HCT116 (cell line): Measurements from ENCODE around the gene PANK1. TPM values are rescaled to one million over a fixed set of nuclear protein-coding genes. Genes with fewer than 3 reads are reported as not detected.

Experiments
- ATAC-seq: fragments of 200-7000 bp; cut with Tn5 transposase; 2 replicates; pipeline ENCODE4 v1.9.1; 2020; ENCODE audit warnings: mild to moderate bottlenecking, moderate library complexity
- BruUV-seq: library from RNA; stranded (reverse); fragments of 400-500 nt; replicated peaks from 2 replicates; lab custom pipeline; 2021; lab: Mats Ljungman, UMichigan
- CTCF ChIA-PET: fragments of 300-600 bp; sonication (Branson Sonifier 250); formaldehyde crosslinking; loops from one replicate; lab custom pipeline; 2021; ENCODE audit warnings: antibody characterized with exemption; lab: Charles Lee
- POLR2A ChIA-PET: fragments of 300-600, 350-600 bp; sonication (Branson Sonifier 250); formaldehyde crosslinking; loops from one replicate; lab custom pipeline; 2021; ENCODE audit warnings: antibody characterized with exemption; lab: Charles Lee
- RAD21 ChIA-PET, 2 experiments: fragments of 300-600 bp; sonication (Branson Sonifier 250); formaldehyde crosslinking; loops; one replicate each; lab custom pipeline; 2023; ENCODE audit warnings: low total read pairs in 2 of 2; ENCODE audit not compliant: uncharacterized antibody in 2 of 2, unreplicated experiment in 2 of 2, low non-redundant PET in 1 of 2; lab: Charles Lee
- DNase-seq: peaks from one replicate; pipeline ENCODE4 v3.0.0-alpha.2; 2010; ENCODE audit warnings: low read depth, low spot score
- H2AFZ ChIP-seq: fragments of 200-600 bp; shearing (Covaris generic), sonication (generic); 2 replicates; pipeline ENCODE4 v1.6.1; 2017; ENCODE audit warnings: low read depth, mixed run types, mixed read lengths, antibody characterized with exemption, low read length; ENCODE audit not compliant: poor library complexity, severe bottlenecking
- H3K27ac ChIP-seq: 2 replicates; pipeline ENCODE4 v1.5.1; 2012; ENCODE audit warnings: low read depth, low read length
- H3K27me3 ChIP-seq: fragments of 200-600 bp; sonication (generic); 2 replicates; pipeline ENCODE4 v1.6.1; 2016; ENCODE audit warnings: mixed run types, low read length, mixed read lengths; ENCODE audit not compliant: insufficient read depth
- H3K36me3 ChIP-seq, 2 experiments: fragments of 200-500 bp in 1 of 2; fragments of 200-600 bp in 1 of 2; sonication (Bioruptor generic) in 1 of 2; sonication (generic) in 1 of 2; 2 replicates each; pipeline versions ENCODE4 v1.5.1 to v1.6.1; 2014 to 2016; ENCODE audit warnings: low read length in 2 of 2, inconsistent platforms in 1 of 2, mixed read lengths in 1 of 2, mixed run types in 1 of 2; ENCODE audit not compliant: insufficient read depth in 2 of 2, control insufficient read depth in 1 of 2
- H3K4me1 ChIP-seq, 2 experiments: fragments of 200-600 bp in 1 of 2; sonication (generic) in 1 of 2; 2 replicates each; pipeline versions ENCODE4 v1.5.1 to v1.6.1; 2012 to 2017; ENCODE audit warnings: low read length in 2 of 2, inconsistent platforms in 1 of 2, mild to moderate bottlenecking in 1 of 2, mixed read lengths in 1 of 2, mixed run types in 1 of 2, moderate library complexity in 1 of 2; ENCODE audit not compliant: insufficient read depth in 2 of 2, control insufficient read depth in 1 of 2
- H3K4me2 ChIP-seq: fragments of 200-600 bp; sonication (generic); 2 replicates; pipeline ENCODE4 v1.6.1; 2017; ENCODE audit warnings: mixed run types, low read length, mixed read lengths
- H3K4me3 ChIP-seq, 2 experiments: fragments of 200-600 bp in 1 of 2; sonication (generic) in 1 of 2; replicated peaks in 1 of 2; 2 replicates each; pipeline ENCODE4 v1.5.1; 2011 to 2016; ENCODE audit warnings: low read length in 2 of 2, control low read depth in 1 of 2, low read depth in 1 of 2, mild to moderate bottlenecking in 1 of 2, mixed read lengths in 1 of 2, mixed run types in 1 of 2
- H3K79me2 ChIP-seq: fragments of 200-600 bp; sonication (generic); 2 replicates; pipeline ENCODE4 v1.6.1; 2017; ENCODE audit warnings: mild to moderate bottlenecking, mixed run types, low read length, moderate library complexity, mixed read lengths; ENCODE audit not compliant: insufficient read depth
- H3K9ac ChIP-seq: fragments of 200-600 bp; sonication (generic); 2 replicates; pipeline ENCODE4 v1.6.1; 2016; ENCODE audit warnings: low read length, mixed read lengths
- H3K9me2 ChIP-seq: fragments of 200-600 bp; sonication (generic), shearing (Covaris generic); 2 replicates; pipeline ENCODE4 v1.6.1; 2017; ENCODE audit warnings: mixed run types, mild to moderate bottlenecking, moderate library complexity; ENCODE audit not compliant: insufficient read depth
- H3K9me3 ChIP-seq, 2 experiments: fragments of 200-500 bp in 1 of 2; fragments of 200-600 bp in 1 of 2; sonication (Bioruptor generic) in 1 of 2; sonication (generic) in 1 of 2; 2 replicates each; pipeline ENCODE4 v1.6.1; 2014 to 2017; ENCODE audit warnings: low read length in 2 of 2, mixed read lengths in 2 of 2, inconsistent platforms in 1 of 2, low read depth in 1 of 2, mild to moderate bottlenecking in 1 of 2, mixed run types in 1 of 2, moderate library complexity in 1 of 2; ENCODE audit not compliant: control insufficient read depth in 1 of 2, insufficient read depth in 1 of 2
- H4K20me1 ChIP-seq: fragments of 200-600 bp; sonication (generic), shearing (Covaris generic); 2 replicates; pipeline ENCODE4 v1.6.1; 2017; ENCODE audit warnings: mixed run types, mild to moderate bottlenecking, moderate library complexity; ENCODE audit not compliant: insufficient read depth
- CBX3 ChIP-seq: IDR thresholded peaks from 2 replicates; pipeline ENCODE4 v1.6.1; 2012; ENCODE audit warnings: low read depth
- EGR1 ChIP-seq: IDR thresholded peaks from 2 replicates; pipeline ENCODE4 v1.6.1; 2012; ENCODE audit warnings: low read depth
- ELF1 ChIP-seq: IDR thresholded peaks from 2 replicates; pipeline ENCODE4 v1.6.1; 2012; ENCODE audit warnings: low read depth, borderline replicate concordance
- EZH2 ChIP-seq: fragments of 200-600 bp; sonication (generic); IDR thresholded peaks from 2 replicates; pipeline ENCODE4 v1.6.1; 2017; ENCODE audit warnings: antibody characterized with exemption, mixed run types
- EZH2phosphoT487 ChIP-seq: fragments of 200-600 bp; IDR thresholded peaks from 2 replicates; pipeline ENCODE4 v1.6.1; 2018; ENCODE audit warnings: antibody characterized with exemption, borderline replicate concordance
- POLR2AphosphoS5 ChIP-seq: IDR thresholded peaks from 2 replicates; pipeline ENCODE4 v1.6.1; 2011; ENCODE audit warnings: mild to moderate bottlenecking, low read depth, low read length, moderate library complexity
- SIN3A ChIP-seq: IDR thresholded peaks from 2 replicates; pipeline ENCODE4 v1.6.1; 2012; ENCODE audit warnings: low read depth
- SRF ChIP-seq: IDR thresholded peaks from 2 replicates; pipeline ENCODE4 v1.6.1; 2012; ENCODE audit warnings: low read depth
- TCF7L2 ChIP-seq: IDR thresholded peaks from 2 replicates; pipeline ENCODE4 v1.7.0; 2011; ENCODE audit warnings: borderline replicate concordance, inconsistent platforms; ENCODE audit not compliant: insufficient read depth, insufficient read length; ENCODE audit errors: extremely low read depth
- YY1 ChIP-seq: IDR thresholded peaks from 2 replicates; pipeline ENCODE4 v1.6.1; 2011; ENCODE audit warnings: low read length, low read depth, moderate library complexity, mild to moderate bottlenecking; ENCODE audit not compliant: insufficient replicate concordance; ENCODE audit errors: extremely low read depth
- intact Hi-C: fragments of 100-400 bp; cut with micrococcal nuclease; formaldehyde crosslinking; loops from 2 replicates; pipeline ENCODE4 v1.10.0; 2022
- total RNA-seq: library from RNA; stranded (reverse); gene quantifications from one replicate; pipeline ENCODE4 v1.2.1, GENCODE V29; 2021; ENCODE audit not compliant: unreplicated experiment
- TF ChIP-seq, protein P1 (sequence below): IDR thresholded peaks from 2 replicates; pipeline ENCODE4 v1.6.1; 2012
- TF ChIP-seq, protein P2 (sequence below): IDR thresholded peaks from 2 replicates; pipeline ENCODE4 v1.6.1; 2011; ENCODE audit warnings: mild to moderate bottlenecking, low read length, moderate library complexity; ENCODE audit not compliant: insufficient replicate concordance; ENCODE audit errors: extremely low read depth
- TF ChIP-seq, protein P3 (sequence below), 3 experiments: fragments of 200-600 bp in 1 of 3; sonication (generic) in 1 of 3; IDR thresholded peaks in 2 of 3; conservative IDR thresholded peaks in 1 of 3; 2 replicates each; pipeline ENCODE4 v1.5.1; 2012 to 2017; ENCODE audit warnings: low read depth in 2 of 3, low read length in 2 of 3, antibody characterized with exemption in 1 of 3, borderline replicate concordance in 1 of 3, control low read depth in 1 of 3, mild to moderate bottlenecking in 1 of 3, mixed read lengths in 1 of 3, mixed run types in 1 of 3, moderate library complexity in 1 of 3; ENCODE audit not compliant: insufficient read depth in 1 of 3

The PANK1 gene
- total RNA-seq, 1 experiment from 2014 or later: 6.4 TPM

DNA sequence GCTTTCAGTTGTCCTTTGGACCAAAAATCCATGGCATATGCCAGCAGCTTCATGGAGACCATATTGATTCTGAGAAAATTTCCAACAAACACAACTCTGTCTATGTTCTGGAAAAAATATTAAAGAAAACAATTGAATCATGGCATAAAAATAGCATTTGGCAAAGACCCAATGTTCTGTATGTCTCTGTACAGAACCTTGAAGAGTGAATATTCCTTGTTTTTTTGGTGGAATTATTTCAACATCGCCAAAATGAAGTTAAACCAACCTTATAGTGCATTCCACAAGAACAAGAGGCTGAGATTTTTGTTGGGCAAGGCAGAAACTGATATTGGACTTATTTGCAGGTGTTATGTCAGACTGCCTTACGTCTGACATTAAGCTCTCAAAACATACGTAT is 56.4 kb downstream of the PANK1 start:
- H3K79me2 ChIP-seq: no peaks in the 10 kb centered on the region
- H3K9me2 ChIP-seq: no peaks in the 10 kb centered on the region
- ATAC-seq: no peak
- intact Hi-C loops: no loop called here
- H3K4me1 ChIP-seq: no peaks in the 10 kb centered on the region
- BruUV-seq: no TSS peak
- no peak overlapping the region for H2AFZ ChIP-seq
- H3K27ac ChIP-seq: no peak overlapping the region
- H3K9ac ChIP-seq: no peak overlapping the region
- H3K4me2 ChIP-seq: no peak overlapping the region
- ChIA-PET POLR2A (no interaction called here), CTCF (no interaction called here), RAD21 (no interaction called here)
- no peaks in the 10 kb centered on the region for H3K27me3 ChIP-seq
- no peaks in the 10 kb centered on the region for H4K20me1 ChIP-seq
- H3K9me3 ChIP-seq: no peaks in the 10 kb centered on the region
- TF ChIP-seq EZH2 (no peak), SRF (no peak), CBX3 (no peak), YY1 (no peak), POLR2AphosphoS5 (no peak), ELF1 (no peak), TCF7L2 (no peak), SIN3A (no peak), EGR1 (no peak), EZH2phosphoT487 (no peak)
- TF ChIP-seq, protein P1, sequence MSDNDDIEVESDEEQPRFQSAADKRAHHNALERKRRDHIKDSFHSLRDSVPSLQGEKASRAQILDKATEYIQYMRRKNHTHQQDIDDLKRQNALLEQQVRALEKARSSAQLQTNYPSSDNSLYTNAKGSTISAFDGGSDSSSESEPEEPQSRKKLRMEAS: no peak
- TF ChIP-seq, protein P2, sequence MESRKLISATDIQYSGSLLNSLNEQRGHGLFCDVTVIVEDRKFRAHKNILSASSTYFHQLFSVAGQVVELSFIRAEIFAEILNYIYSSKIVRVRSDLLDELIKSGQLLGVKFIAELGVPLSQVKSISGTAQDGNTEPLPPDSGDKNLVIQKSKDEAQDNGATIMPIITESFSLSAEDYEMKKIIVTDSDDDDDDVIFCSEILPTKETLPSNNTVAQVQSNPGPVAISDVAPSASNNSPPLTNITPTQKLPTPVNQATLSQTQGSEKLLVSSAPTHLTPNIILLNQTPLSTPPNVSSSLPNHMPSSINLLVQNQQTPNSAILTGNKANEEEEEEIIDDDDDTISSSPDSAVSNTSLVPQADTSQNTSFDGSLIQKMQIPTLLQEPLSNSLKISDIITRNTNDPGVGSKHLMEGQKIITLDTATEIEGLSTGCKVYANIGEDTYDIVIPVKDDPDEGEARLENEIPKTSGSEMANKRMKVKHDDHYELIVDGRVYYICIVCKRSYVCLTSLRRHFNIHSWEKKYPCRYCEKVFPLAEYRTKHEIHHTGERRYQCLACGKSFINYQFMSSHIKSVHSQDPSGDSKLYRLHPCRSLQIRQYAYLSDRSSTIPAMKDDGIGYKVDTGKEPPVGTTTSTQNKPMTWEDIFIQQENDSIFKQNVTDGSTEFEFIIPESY: no peak
- TF ChIP-seq, protein P3, sequence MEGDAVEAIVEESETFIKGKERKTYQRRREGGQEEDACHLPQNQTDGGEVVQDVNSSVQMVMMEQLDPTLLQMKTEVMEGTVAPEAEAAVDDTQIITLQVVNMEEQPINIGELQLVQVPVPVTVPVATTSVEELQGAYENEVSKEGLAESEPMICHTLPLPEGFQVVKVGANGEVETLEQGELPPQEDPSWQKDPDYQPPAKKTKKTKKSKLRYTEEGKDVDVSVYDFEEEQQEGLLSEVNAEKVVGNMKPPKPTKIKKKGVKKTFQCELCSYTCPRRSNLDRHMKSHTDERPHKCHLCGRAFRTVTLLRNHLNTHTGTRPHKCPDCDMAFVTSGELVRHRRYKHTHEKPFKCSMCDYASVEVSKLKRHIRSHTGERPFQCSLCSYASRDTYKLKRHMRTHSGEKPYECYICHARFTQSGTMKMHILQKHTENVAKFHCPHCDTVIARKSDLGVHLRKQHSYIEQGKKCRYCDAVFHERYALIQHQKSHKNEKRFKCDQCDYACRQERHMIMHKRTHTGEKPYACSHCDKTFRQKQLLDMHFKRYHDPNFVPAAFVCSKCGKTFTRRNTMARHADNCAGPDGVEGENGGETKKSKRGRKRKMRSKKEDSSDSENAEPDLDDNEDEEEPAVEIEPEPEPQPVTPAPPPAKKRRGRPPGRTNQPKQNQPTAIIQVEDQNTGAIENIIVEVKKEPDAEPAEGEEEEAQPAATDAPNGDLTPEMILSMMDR (IDR thresholded peaks at IDR 0.05 in 2 of 3, conservative IDR thresholded peaks at IDR 0.05 in 1 of 3; ENCODE audit: borderline replicate concordance in 1 of 3, insufficient read depth in 1 of 3, low read depth in 2 of 3, low read length in 2 of 3): no peak
- no peaks in the 10 kb centered on the region for H3K36me3 ChIP-seq
- no peak overlapping the region for H3K4me3 ChIP-seq
- DNase-seq: no peak
